Skin epidermis (tissue), 12 donors: ENCODE results near the gene ZNF521.

Experiments
- H3K27ac ChIP-seq, 21 experiments: fragments of 200-600 bp; sonication (generic) in 11 of 21; one replicate each; pipeline ENCODE4 v1.5.0; 2020; ENCODE audit warnings: mild to moderate bottlenecking in 3 of 21, inconsistent platforms in 2 of 21, moderate library complexity in 2 of 21
- H3K4me3 ChIP-seq, 7 experiments: fragments of 200-600 bp; sonication (generic) in 2 of 7; one replicate each; pipeline ENCODE4 v1.5.0; 2020; ENCODE audit warnings: inconsistent platforms in 2 of 7, mild to moderate bottlenecking in 2 of 7, moderate library complexity in 1 of 7

Gene ZNF521

GRCh38 chr18:25237571-25238267 is 114.2 kb downstream of the ZNF521 start:
- peak overlapping the region in 4 of 21 experiments; percentile 16 to 58 (median 26) for H3K27ac ChIP-seq
- H3K4me3 ChIP-seq, result no peak overlapping the region

- Histone ChIP-seq H3K4me3 (no peak overlapping the region), H3K27ac (no peak overlapping the region)
Observed at GRCh38 chr18:25236736-25237135, 115.2 kb downstream of the ZNF521 start.

GRCh38 chr18:25235401-25236042 is 116.4 kb downstream of the ZNF521 start:
- peak overlapping the region in 7 of 21 experiments; percentile 8 to 76 (median 33) for H3K27ac ChIP-seq

GRCh38 chr18:25234740-25235345 is 117.1 kb downstream of the ZNF521 start:
- H3K27ac ChIP-seq, result peak overlapping the region in 8 of 21 experiments; percentile 8 to 76 (median 64)
- H3K4me3 ChIP-seq, result no peak overlapping the region

More at GRCh38 chr18:25235401-25236042, 116.4 kb downstream of the ZNF521 start:
- H3K4me3 ChIP-seq, result no peak overlapping the region

- Histone ChIP-seq H3K27ac (peak overlapping the region in 11 of 21 experiments; percentile 2 to 76 (median 56)), H3K4me3 (no peak overlapping the region)
Observed at GRCh38 chr18:25234322-25234639, 117.7 kb downstream of the ZNF521 start.

- H3K27ac ChIP-seq, result peak overlapping the region in 12 of 21 experiments; percentile 2 to 76 (median 58)
- no peak overlapping the region for H3K4me3 ChIP-seq
Observed at GRCh38 chr18:25233528-25234321, 118.2 kb downstream of the ZNF521 start.

GRCh38 chr18:25231327-25231691 is 120.7 kb downstream of the ZNF521 start:
- Histone ChIP-seq H3K4me3 (no peak overlapping the region), H3K27ac (peak overlapping the region in 20 of 21 experiments; percentile 2 to 86 (median 66))

- Histone ChIP-seq H3K27ac (peak overlapping the region in 20 of 21 experiments; percentile 6 to 86 (median 66)), H3K4me3 (no peak overlapping the region)
Observed at GRCh38 chr18:25230658-25231326, 121.2 kb downstream of the ZNF521 start.

- peak overlapping the region in 18 of 21 experiments; percentile 6 to 86 (median 64) for H3K27ac ChIP-seq
- no peak overlapping the region for H3K4me3 ChIP-seq
Observed at GRCh38 chr18:25229920-25230319, 122.0 kb downstream of the ZNF521 start.

GRCh38 chr18:25229081-25229480 is 122.9 kb downstream of the ZNF521 start:
- Histone ChIP-seq H3K27ac (peak overlapping the region in 11 of 21 experiments; percentile 7 to 82 (median 53)), H3K4me3 (no peak overlapping the region)

GRCh38 chr18:25228410-25228809 is 123.6 kb downstream of the ZNF521 start:
- peak overlapping the region in 10 of 21 experiments; percentile 10 to 82 (median 58) for H3K27ac ChIP-seq
- H3K4me3 ChIP-seq, result no peak overlapping the region

- no peak overlapping the region for H3K4me3 ChIP-seq
- peak overlapping the region in 1 of 21 experiments; percentile 10 for H3K27ac ChIP-seq
Observed at GRCh38 chr18:25225151-25225550, 126.8 kb downstream of the ZNF521 start.

GRCh38 chr18:25223899-25224886 is 127.8 kb downstream of the ZNF521 start:
- peak overlapping the region in 2 of 21 experiments; percentile 3 to 27 for H3K27ac ChIP-seq
- H3K4me3 ChIP-seq, result no peak overlapping the region

GRCh38 chr18:25223211-25223610 is 128.8 kb downstream of the ZNF521 start:
- peak overlapping the region in 2 of 21 experiments; percentile 3 to 35 for H3K27ac ChIP-seq
- no peak overlapping the region for H3K4me3 ChIP-seq

GRCh38 chr18:25222648-25223047 is 129.3 kb downstream of the ZNF521 start:
- H3K4me3 ChIP-seq, result no peak overlapping the region
- H3K27ac ChIP-seq, result peak overlapping the region in 2 of 21 experiments; percentile 3 to 35

- Histone ChIP-seq H3K27ac (no peak overlapping the region), H3K4me3 (no peak overlapping the region)
Observed at GRCh38 chr18:25210622-25211021, 141.3 kb downstream of the ZNF521 start.

GRCh38 chr18:25192065-25192464 is 159.9 kb downstream of the ZNF521 start:
- Histone ChIP-seq H3K27ac (no peak overlapping the region), H3K4me3 (no peak overlapping the region)

- no peak overlapping the region for H3K4me3 ChIP-seq
- no peak overlapping the region for H3K27ac ChIP-seq
Observed at GRCh38 chr18:25190472-25190871, 161.5 kb downstream of the ZNF521 start.
